ENCODE measurements around the gene AP5Z1.

The AP5Z1 gene, protein sequence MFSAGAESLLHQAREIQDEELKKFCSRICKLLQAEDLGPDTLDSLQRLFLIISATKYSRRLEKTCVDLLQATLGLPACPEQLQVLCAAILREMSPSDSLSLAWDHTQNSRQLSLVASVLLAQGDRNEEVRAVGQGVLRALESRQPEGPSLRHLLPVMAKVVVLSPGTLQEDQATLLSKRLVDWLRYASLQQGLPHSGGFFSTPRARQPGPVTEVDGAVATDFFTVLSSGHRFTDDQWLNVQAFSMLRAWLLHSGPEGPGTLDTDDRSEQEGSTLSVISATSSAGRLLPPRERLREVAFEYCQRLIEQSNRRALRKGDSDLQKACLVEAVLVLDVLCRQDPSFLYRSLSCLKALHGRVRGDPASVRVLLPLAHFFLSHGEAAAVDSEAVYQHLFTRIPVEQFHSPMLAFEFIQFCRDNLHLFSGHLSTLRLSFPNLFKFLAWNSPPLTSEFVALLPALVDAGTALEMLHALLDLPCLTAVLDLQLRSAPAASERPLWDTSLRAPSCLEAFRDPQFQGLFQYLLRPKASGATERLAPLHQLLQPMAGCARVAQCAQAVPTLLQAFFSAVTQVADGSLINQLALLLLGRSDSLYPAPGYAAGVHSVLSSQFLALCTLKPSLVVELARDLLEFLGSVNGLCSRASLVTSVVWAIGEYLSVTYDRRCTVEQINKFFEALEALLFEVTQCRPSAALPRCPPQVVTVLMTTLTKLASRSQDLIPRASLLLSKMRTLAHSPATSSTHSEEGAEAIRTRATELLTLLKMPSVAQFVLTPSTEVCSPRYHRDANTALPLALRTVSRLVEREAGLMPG

DNA sequence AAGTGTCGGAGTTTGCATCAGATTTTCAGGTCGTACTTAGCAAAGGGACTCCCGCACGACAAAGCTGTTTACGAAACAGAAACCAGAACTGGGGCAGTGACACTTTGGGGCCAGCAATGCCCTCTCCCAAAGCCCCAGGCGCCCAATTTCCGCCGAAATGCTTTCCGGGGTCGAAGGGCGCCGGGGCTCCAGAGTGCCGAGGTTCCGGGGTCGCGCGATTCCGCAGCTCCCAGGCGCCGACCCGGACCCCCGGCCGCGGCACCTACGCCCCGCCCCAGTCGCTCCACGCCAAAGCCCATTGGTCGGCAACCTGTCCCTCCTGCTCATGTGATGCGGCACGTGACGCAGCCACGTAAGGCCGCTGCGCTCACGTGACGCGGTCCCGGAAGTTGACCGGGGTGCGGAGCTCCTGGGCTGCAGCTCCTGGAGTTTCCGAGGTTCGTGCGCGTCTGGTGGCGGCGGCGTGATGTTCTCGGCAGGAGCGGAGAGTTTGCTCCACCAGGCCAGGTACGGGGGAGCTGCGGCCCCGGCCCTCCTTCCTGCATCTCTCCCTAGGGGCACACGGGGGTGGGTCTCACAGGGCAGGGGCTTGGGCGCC is at the start of gene AP5Z1:
Gene AP5Z1, plus strand, starts transcription at position 374 of the 598 bp plus-strand sequence. Its CDS starts 93 bp downstream, at position 467.
- DNase-seq, result peak; percentile 92 to 96

DNA sequence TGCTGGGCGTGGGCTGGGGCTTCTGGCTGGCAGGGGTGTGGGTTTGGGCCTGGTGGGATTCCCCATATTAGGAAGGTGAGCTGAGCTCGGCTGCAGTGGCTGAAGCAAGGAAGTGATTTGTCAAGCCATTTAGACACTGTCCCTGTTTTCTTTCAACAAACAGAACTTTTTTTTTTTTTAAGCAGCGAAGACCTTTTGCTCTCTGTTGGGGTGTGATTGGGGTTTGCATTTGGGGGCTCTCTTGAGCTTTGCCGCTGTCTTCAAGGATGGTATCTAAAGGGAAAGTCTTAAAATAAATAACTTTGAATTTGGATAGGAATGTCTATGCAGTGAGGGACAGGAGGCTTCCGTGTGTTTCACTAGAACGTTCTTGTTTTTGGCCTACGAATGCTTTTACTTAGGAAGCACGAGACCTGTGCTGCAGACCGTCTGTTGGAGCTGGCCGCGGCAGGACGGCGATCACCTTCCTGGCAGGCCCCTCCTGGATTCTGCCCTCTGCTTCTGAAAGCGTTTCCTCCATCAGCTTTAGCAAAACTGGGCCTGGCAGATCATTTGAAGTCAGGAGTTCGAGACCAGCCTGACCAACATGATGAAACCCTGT is 49.5 kb upstream of the AP5Z1 start:
- DNase-seq, result no peak

DNA sequence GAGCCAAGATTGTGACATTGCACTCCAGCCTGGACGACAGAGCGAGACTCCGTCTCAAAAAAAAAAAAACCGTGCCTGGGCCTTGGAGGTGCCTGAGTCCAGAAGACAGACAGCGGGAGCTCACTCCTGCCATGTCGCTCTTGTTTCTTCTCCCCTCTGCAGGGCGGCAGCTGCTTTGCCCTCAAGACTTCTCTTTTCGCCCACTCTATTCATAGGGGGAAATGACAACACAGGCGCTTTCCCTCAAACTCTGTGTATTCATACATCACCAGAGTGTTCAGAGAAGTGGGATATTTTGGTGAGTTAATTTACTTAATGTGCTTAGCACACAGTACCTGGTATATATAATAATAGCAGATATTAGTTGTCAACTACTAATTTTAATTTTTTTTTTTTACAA is 48.9 kb upstream of the AP5Z1 start:
- DNase-seq, result no peak

DNA sequence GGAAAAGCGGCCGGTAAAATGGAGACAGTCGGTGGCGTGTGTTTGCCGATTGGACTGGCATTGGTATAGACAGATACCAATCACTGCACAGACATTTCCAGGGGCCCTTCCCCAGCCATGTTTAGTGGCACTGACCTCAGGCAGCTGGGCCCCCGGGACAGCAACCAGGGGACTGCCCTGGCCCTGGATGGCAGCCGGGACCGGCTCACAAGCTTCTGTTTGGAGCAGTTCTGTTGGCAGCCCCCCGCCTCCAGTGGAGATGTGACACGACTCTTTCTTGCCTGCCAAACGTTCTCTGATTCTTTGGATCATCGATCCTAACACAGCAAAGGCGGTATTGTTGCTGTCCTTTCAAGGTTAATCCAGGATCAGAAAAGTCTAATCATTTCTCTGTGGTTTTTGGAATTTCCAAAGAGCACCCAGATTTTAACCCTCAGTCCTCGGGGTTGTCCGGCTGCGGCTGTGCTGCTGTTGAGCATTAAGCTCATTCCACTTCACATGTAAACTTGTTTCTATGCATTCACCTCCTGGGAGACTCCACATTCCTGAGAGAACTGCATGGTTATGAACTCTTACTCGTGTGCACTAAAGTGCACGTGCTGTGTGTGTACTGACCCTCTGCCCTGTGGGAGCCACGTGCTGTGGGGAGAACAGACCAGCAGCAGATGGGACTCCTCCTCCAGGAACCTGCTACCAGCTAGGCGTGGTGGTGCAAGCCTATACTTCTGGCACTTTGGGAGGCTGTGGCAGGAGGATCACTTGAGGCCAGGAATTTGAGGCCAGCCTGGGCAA is 47.3 kb upstream of the AP5Z1 start:
- DNase-seq, result no peak

DNA sequence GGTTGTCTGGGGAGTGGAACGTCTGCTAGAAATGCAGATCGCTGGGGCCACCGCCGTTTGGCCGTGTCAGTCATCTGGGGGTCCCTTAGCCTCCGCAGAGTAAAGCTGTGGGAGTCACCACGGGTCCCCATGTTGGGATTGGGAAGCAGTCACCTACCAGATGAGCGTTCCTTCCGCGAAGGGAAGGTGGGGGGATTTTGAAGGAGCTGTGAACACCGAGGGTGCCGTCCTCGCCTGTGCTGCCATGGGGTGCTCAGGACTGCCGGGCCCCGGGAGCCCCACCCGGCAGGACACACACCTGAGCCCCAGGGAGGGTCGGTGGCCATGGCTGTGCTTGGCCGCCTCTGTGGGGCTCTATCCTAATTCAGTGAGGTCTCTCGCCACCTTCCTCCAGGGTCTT is 46.2 kb upstream of the AP5Z1 start:
- DNase-seq, result no peak

DNA sequence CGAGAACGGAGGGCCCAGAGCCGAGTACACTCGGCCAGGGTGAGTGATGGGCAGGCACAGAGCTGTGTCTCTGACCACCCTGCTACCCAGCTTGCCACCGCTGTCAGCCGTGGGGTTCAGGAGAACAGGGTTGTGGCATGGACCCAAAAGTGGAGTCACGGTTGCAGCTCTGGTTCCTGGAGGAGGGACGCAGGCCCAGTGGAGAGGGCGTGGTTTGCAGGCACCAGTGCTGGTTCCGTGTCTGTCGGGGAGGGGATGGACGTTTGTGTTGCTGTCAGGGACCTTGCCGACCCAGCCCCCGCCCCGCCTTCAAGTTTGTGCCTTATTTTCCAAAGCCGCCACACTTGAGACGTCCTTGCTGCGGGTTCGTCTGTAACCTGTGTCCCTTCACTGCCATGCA is 45.1 kb upstream of the AP5Z1 start:
- no peak for DNase-seq

DNA sequence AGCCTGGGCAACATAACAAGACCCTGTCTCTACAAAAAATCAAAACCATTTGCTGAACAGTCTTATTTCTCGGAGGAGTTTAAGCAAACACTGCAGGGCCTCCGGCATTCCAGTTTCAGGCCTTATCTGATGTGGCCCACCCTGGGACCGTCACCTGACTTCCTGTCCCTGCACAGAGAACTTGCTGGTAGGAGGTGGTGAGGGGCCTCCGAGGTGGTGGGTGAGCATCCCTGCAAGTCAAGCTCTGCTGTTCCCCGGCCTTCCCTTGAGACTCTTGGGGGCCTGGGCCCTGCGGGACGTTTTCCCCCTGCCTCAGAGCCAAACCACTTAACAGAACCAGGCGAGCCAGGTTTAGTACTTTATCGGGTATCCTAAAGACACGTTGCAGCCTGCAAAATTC is 44.5 kb upstream of the AP5Z1 start:
- DNase-seq, result peak in 1 of 2 experiments; percentile 29

DNA sequence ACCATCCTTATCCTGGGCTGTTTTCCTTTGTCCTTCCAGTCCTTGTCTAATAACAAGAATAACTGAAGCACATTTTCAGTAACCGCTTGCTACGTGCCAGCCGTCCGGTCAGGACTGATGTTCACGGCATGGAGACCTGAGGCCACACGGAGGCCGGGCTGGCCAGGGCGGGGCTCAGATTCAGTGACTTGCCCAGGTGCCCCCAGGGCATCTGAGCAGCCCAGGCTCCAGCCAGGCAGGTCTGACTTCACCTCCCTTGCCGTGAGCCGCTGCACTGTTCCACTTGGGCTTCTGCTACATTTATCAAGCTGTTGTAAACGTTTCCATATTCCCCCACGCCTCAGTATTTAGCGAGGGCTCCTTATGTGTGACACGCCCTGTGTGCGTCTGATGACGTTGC is 43.6 kb upstream of the AP5Z1 start:
- no peak for DNase-seq

DNA sequence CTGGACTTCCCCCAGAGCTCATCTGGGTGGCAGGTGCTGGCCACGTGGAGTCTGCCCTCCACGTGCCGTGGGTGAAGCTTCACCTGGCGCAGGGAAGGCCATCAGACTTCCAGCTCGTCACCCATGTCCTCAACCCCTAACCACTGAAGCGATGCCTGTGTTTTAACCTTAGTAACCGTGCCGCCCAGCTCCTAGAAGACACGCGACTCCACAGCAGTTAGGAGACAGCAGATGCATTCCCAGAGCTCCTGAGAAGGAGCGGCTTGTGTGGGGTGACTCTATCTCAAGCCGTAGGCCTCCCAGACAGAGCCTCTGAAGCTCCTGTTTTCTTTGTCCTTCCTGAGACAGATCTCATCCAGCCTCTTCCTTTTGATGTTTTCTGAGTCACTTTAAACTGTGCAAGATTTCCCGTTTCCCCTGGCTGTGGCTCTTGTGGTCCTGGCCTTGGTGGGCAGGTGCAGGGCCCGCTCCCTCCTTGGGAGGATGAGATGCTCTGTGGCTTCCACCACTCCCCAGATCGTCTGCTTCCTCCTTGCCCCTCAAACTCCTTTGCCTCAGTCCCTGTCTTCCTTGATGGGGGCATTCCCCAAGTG is 41.4 kb upstream of the AP5Z1 start:
- DNase-seq, result peak; percentile 41 to 46

DNA sequence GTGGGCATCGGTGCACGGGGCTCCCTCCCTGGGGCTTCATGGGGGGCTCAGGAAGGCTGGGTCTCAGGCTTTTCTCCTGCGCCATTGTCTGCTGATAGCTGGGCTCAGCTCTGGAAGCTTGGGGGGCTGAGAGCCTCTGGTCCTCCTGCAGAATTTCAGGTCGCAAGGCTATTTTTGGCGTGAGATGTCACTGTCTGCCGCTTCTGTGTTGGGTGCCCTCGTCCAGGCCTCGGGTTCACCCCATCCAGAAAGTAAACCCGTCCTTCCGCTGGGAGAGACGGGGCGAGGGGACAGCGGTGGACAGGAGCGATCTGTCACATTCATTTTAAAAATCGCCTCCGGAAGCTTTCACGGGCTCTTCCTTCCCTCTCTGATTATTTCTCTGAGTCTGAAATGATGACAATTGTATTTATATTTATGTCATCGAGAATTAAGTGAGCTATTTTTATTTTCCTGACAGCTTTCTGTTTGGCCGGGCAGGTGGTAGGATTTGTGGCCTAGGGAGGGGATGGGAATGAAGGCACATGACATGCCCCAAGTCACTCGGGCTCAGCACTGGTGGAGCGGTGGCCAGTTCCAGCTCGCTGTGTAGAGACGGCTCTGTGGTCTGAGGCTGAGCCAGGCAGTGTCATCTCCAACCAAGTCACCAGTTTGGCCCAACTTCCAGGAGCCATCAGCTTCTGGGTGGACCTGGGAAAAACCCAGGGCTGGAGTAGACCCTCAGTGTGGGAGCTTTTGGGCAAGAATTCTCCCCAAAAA is 40.7 kb upstream of the AP5Z1 start:
- DNase-seq, result no peak

DNA sequence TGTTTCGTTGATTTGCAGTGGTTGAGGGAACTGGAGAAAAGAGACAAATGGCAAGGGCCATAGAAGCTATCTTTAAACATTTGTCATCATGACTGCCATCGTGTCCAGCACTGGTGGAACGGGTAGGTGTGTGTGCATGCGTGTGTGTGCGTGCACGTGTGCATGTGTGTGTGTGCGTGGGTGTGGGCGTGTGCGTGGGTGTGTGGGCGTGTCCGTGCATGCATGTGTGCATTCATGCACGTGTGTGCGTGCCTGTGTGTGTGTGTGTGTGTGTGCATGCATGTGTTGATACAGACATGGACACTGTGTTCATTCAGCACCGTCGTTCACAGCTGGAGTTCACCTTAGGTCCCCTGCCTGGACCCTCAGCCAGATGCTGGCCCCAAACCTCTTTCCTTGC is 38.1 kb upstream of the AP5Z1 start:
- no peak for DNase-seq

DNA sequence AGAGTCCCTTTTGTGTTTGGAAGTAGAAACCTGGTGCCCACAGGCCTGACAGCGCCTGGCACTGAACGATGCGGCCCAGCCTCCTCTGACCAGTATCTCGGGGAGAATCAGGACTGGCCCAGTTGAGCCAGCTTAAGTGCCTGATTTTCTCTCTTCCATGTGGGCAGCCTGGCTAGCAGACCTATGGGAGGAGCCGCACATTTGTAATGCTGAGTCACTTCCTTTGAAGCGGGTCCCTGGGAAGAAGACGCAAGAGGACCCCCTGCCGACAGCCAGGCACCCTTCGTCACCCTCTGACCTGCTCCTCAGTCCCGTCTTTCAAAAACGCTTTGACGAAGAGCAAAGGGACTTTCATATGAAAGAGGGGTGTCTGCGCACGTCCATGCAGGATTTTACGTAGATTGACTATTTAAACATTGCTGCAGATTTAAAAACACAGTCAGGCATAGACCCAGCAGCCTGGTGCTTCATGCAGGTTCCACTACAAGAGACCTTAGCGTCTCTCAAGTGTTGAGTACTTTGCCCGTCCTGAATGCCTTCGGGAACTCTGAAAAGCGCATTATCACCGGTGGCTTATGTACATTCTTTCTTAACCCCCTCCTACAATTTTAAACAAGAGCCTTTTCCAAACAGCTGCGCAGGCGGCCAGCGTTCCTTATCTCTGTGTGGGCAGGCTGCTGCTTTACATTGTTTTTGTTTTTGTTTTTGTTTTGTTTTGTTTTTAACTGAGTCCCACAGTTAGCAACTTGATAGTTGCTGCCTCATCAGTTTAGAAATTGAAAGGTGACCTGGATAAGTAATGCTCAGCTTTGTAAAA is 36.5 kb upstream of the AP5Z1 start:
- peak; percentile 51 to 57 for DNase-seq

DNA sequence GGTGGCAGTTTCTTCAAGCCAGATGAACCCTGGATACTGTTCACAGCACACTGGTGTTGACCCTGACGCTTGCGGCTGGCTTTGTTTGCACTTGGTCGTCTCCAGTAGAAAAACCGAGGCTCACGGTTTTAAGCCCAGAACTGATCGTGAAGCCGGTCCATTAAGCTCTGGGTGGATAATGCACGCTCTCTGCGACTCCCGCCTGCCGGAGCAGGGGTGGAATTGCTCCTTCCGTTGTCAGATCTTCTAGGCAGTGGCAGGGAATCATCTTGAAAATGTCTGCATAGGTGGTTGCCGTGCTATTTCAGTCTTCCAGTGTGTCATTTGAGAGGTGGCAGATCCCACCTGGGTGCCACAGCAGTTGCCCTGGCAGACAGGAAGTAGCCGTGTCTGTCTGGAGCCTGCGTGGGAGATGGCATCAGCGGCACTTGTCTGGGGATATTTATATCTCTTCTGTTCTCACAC is 35.9 kb upstream of the AP5Z1 start:
- peak; percentile 43 to 54 for DNase-seq

DNA sequence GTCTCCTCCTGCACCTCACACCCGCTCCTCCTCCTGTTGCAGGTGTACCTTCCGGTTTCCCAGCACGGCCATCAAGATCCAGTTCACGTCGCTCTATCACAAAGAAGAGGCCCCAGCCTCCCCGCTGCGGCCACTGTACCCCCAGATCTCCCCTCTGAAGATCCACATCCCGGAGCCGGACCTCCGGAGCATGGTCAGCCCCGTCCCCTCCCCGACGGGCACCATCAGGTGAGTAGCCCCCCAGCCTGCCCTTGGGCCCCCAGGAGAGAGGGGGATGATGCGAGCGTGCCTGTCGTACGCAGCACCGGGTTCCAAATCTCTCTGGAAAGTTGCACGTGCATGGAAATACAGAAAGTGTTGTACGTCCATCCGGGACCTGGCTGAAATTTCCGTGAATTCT is 34.6 kb upstream of the AP5Z1 start:
- no peak for DNase-seq

DNA sequence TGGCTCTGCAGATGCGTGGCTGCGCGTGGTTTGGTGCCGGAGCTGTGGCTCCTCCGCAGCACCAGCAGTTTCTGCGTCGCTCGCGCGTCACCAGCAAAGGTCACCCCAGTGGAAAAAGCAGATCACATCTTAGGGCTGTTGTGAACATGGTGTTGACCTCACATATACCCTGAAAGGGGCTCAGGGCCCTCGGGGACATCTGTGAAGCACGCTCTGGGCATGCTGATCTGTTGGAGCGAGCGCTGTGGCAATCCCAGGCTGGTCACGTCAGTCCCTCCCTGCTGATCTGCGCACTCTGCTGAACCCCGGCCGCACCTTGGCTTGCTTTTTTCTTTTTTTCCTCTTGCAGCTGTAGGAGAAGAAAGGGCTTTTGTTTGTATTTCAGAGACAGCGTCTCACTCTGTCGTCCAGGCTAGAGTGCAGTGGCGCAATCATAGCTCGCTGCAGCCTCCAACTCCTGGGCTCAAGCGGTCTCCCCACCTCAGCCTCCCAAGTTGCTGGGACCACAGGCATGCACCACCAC is 33.3 kb upstream of the AP5Z1 start:
- peak in 1 of 2 experiments; percentile 32 for DNase-seq

DNA sequence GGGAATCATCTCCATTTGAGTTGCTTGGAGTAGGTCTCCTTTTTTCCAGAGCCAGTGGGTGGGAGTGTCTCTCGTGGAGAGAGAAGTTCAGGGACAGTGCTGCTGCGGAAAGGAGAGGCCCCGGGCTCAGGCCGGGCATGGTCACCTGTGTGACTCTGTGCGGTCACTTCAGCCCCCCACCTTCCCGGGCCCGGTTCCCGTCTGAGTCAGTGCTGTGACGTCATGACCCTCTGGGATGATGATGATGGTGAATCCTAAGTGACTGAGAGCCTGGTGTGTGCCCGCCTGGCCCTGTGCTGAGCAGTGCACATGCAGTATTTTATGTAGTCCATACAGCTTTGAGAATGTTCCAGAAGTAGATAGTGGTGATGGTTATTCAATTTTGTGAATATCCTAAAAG is 32.6 kb upstream of the AP5Z1 start:
- no peak for DNase-seq

DNA sequence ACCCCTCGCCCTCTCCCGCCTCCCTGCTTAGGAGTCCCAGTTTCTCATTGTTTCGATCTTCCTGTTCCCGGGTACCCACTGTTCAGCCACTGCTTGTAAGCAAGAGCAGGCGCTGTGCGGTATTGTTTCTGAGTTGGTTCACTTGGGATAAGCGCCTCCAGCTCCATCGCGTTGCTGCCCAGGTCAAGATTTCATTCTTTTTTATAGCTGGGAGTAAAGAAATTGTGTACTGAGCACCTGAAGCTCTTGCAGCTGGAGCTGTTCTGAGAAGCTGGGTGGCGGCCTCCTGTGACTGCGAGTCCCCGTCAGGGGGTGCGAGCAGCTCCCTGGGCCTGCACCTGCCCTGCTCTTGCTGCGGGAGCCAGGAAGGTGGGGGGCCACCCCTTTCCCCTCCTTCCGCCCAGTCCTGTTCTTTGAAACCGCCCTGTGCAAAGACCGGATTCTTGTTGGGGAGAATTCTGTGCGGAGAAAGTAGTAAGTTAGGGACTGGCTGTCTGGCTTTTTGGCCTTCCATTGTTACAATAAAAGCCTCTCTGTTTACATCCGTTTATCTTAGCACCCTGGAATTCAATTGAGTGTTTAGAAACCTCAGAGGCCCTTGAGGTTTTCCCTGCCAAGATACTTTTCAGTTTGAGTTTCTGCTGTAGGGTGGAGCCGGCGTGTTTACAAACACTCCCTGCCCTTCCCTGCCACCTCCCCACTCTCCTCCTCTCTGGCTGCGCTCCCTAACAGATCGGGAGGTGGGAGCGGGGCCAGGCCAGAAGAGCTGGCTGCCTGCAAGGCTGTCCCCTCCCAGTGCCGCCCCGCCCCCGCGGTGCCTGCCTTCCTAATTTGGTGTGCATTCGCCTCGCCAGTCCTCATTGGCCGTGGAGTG is 30.8 kb upstream of the AP5Z1 start:
- peak; percentile 83 to 84 for DNase-seq

DNA sequence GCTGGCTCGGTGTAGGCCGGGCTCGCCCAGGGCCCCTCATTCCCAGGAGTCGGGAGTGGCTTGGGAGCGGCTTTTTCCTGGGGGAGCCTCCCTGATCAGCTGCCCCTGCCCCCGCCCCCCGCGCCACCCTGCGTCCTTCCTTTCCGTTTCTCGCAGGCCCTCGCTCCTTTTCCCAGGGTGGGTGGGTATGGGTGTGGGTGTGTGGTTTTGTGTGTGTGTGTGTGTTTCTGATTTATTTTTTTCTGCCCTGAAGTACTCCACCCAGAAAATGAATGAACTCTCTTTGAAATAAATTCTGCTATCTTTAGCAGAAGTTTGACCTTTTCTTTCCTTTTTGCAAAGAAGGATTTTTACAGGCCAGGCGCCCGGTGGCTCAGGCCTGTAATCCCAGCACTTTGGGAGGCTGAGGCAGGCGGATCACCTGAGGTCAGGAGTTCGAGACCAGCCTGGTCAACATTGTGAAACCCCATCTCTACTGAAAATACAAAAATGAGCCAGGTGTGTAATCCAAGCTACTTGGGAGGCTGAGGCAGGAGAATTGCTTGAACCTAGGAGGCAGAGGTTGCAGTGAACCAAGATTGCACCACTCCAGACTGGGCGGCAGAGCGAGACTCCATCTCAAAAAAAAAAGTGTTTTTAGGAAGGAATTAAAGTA is 30.0 kb upstream of the AP5Z1 start:
- DNase-seq, result no peak

All from activated T-cell treated with anti-CD3 and anti-CD28 coated beads, Interleukin-2, amount 50 U/mL, for 48 hours (primary cell).